NCI-H2107 (cell line): ENCODE data around the gene CAB39.

Experiments used
- DNase-seq: peaks from one replicate; lab custom pipeline; 2025; lab: John Stamatoyannopoulos, UW

The CAB39 gene

GRCh38 chr2:230821261-230821990 is 108.8 kb downstream of the CAB39 start:
- no peak for DNase-seq

GRCh38 chr2:230821991-230822520 is 109.4 kb downstream of the CAB39 start:
- DNase-seq = no peak

GRCh38 chr2:230823264-230823964 is 110.8 kb downstream of the CAB39 start:
- DNase-seq = no peak

- peak; percentile 48 for DNase-seq
These were observed 111.8 kb downstream of the CAB39 start for GRCh38 chr2:230824406-230824978.

GRCh38 chr2:230825354-230825753 is 112.7 kb downstream of the CAB39 start:
- DNase-seq = no peak

- no peak for DNase-seq
These were observed 115.2 kb downstream of the CAB39 start for GRCh38 chr2:230827774-230828271.

- DNase-seq = no peak
These were observed 115.8 kb downstream of the CAB39 start for GRCh38 chr2:230828272-230828961.

GRCh38 chr2:230829293-230829692 is 116.7 kb downstream of the CAB39 start:
- no peak for DNase-seq

GRCh38 chr2:230829959-230830358 is 117.3 kb downstream of the CAB39 start:
- DNase-seq = no peak

- no peak for DNase-seq
These were observed 117.8 kb downstream of the CAB39 start for GRCh38 chr2:230830428-230830827.

GRCh38 chr2:230840301-230840700 is 127.7 kb downstream of the CAB39 start:
- no peak for DNase-seq

- no peak for DNase-seq
These were observed 129.8 kb downstream of the CAB39 start for GRCh38 chr2:230842473-230842872.

- DNase-seq = no peak
These were observed 130.5 kb downstream of the CAB39 start for GRCh38 chr2:230843132-230843531.

- no peak for DNase-seq
These were observed 133.7 kb downstream of the CAB39 start for GRCh38 chr2:230846360-230846759.

- peak; percentile 61 for DNase-seq
These were observed 135.3 kb downstream of the CAB39 start for GRCh38 chr2:230847883-230848388.

GRCh38 chr2:230849633-230850357 is 137.2 kb downstream of the CAB39 start:
- no peak for DNase-seq

- no peak for DNase-seq
These were observed 137.7 kb downstream of the CAB39 start for GRCh38 chr2:230850358-230850658.

- DNase-seq = no peak
These were observed 139.5 kb downstream of the CAB39 start for GRCh38 chr2:230852113-230852512.

- no peak for DNase-seq
These were observed 149.1 kb downstream of the CAB39 start for GRCh38 chr2:230861552-230862255.

GRCh38 chr2:230862292-230862691 is 149.7 kb downstream of the CAB39 start:
- no peak for DNase-seq

- DNase-seq = no peak
These were observed 150.4 kb downstream of the CAB39 start for GRCh38 chr2:230863031-230863430.
